Activated naive CD4-positive, alpha-beta T cell treated with Interleukin-2 at 50 U/mL for 16 hours (primary cell): ENCODE results near the gene RERE.
A peak's percentile ranks its signal among the peaks of the same experiment; 100 is the strongest.
"Not testable (repeated sequence)": the region's sequence is repeated elsewhere in the genome, so short reads cannot be mapped to it uniquely, and the experiment has no call there.

ENCODE experiments used
- DNase-seq: peaks from one replicate; pipeline ENCODE4 v3.0.0-alpha.2; 2020

Gene RERE

DNA sequence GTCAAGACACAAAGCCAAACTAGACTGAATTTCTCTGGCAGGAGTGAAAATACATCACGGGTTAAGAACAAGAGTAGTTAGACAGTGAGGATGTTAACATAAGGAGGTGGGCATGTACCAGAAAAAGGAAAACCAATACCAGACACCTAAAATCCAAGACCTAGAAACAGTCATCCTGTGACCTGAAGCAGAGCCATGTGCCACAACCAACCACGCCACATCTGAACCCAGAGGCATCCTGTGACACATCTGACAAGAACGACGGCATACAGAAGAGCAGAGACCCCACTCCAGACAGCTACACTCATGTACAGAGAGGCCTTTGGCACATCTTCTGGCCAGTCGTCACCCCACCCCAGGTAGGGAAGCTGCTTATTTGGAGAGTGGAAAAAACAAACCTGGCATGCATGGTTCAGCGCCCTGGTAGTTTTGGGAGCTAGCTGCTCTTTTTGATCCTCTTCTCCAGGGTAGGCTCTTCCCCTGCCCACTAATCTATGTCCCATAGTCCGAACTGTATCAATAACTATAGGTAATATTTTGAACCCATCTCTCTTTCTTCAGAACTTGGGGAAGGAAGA is 427.4 kb downstream of the RERE start:
- peak; percentile 35 for DNase-seq

DNA sequence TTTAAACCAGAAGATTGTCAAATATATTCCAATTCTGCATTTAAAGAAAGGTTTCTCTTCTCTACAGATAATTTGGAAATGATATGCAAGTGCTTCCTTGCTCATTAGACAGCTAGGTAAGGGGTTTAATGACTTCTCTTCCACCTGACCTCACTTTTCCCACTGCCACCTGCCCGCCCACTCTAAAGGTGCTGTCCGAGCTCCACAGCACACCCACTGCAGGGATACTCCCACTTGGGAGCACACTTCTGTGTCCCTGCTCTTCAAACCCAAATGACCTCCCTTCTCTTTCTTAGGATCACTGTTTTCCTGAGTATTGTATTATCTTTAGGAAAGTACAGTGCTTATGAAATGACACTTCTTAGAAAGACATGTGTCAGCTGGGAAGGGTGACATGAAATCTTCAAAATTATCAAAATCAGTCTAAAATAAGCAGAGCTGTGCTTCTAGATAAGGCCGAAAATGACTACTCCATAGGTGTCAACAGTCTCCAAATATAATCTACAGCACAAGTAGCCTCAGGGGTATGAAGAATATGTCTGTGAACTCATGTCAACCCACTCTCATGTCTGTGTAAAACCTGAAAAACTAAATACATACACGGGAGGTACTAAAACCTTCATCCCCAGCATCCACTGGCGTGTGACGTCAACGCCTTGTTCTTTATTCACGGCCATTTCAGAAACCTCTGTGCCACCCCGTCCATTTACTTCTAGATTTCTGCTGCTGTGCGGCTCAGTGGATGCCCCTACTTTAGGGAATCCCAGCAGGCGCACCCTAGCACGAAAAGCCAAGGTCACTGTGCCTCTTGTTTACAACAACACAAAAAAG is 428.5 kb downstream of the RERE start:
- DNase-seq: no peak

DNA sequence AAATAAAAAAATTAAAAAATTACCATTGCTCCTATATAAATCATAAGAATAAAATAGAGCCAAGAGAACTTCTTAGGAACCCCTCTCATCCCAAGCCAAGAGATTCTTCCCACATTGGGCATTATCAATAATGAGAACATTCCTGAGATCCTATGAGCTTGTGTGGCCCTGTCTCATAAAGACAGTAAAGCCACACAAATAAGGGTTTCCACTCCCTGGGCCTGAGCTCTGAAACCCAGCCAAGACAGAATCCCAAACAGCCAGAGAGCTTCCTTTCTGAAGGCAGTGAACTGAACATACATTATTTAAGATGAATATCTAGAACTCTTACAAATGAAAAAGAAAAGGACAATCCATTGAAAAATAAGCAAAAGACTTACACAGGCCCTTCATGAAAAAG is 431.2 kb downstream of the RERE start:
- DNase-seq: no peak

DNA sequence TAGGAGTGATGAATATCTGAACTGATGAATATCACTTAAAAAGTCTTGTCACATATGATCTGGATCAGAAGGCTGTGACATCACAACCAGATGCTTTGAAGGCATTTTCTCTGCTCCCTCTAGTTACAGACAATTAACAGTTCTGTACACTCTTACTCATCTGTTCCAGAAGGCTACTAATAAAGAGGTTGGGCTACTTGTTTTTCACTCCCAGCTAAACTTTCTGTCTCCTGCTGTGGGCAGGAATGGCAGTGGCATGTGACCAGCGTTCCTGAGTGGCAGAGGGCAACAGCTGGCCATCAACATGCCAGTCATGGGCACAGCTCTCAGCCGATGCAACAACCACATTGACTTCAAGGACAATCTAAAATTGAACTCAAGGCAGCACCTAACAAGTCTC is 432.9 kb downstream of the RERE start:
- no peak for DNase-seq

DNA sequence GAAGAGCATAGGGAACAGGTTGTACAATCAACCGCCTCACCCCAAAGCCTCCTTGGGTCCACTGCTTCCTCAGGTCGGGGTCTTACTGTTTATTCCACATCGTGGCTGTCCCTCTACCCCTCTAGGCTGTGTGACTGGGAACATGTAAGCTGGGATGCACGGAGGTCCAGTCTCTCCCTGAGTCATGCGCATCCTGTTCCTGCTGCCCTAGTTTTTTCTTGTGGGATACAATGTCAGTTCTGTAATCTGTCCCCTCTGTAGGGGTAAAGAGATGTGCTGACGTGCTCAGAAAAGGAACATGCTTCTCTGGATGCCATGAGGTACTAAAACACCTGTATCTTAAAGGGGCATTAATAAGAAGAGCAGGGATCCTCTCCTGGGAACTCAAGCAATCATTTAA is 433.4 kb downstream of the RERE start:
- DNase-seq: no peak

DNA sequence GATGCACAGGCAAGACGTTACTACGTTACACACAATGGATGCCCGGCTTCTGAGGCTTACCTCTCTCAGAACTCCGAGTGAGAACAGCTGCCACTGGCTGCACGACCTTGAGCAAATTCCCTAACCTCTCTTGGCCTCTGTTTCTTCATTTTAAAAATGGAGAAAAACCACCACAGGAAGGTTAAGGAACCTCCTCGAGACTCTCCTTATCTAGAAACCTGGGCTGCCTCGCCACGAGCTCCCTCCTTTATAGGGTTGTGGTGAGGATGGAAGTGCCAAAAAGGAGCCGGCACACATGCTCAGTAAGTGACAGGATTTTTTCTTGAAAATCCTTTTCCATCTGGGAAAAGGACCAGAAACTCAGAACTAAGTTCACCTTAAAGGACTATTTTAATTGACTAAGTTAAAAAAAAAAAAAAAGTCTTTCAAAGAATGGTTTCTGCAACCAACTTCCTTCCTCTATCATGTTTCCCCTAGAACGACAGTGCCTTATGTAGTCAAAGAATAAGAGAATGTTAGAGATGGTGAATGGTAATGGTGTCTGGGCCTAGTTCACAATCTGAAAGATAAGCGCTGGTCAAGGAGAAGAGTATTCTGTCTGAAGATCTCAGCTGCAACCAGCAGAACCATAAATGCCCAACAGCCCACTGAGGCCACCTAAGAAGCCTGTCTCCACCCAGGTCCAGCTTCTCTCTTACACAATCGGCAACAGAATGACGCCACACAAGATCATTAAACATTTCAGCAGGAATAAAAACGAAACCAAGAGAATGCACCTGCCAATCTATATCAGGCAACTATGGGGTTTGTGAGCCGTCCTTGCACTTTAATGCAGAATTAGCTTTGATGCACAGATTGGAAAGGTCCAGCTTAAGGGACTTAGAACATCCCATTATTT is 434.6 kb downstream of the RERE start:
- no peak for DNase-seq

DNA sequence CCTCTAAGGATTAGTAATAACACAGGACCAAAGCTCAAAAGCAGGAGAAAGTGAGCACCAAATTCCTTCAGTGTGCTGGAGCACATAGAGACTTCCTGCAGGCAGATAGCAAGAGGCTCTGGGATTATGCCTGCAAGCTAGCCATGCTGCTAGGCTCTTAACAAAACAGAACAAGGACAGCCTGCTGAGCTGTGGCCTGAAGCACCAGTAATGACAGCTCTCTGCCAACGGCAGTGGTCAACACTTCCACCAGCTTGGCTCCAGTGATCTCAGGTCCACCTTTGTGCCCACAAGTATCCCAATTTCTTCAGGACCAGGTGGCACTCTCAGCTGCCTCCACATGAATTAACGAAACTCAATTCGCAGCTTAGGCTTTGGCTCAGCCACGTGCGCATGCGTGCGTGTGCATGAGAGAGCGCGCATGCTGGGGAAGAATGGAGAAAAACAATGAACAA is 435.4 kb downstream of the RERE start:
- DNase-seq: no peak

DNA sequence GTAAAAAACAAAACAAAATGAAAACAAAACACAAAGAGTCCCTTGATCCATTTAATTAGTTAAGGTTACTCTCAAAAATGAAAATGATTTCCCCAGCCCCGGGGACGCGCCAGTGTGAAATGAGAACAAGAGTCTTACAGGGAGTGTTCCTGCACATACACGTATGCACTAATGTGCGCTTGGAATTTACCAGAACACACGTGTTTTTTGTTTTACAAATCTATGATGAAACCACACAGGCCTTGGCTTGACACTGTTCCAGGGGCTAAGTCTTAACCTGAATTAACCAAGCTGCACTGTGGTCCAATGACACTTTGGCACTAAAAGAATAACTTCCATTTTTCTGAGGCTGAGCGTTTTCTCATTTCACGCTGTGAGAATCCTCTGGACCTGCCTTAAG is 435.8 kb downstream of the RERE start:
- no peak for DNase-seq

DNA sequence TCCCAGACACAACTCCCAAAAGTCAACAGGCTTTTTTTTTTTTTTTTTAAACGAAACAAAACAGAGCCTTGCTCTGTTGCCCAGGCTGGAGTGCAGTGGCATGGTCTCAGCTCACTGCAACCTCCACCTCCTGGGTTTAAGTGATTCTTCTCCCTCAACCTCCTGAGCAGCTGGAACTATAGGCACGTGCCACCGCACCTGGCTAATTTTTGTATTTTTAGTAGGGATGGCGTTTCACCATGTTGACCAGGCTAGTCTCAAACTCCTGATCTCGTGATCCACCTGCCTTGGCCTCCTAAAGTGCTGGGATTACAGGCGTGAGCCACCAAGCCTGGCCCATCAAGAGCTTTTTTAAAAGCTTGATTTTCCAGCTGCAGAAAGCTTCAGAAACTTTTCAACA is 437.1 kb downstream of the RERE start:
- DNase-seq: not testable (repeated sequence)

DNA sequence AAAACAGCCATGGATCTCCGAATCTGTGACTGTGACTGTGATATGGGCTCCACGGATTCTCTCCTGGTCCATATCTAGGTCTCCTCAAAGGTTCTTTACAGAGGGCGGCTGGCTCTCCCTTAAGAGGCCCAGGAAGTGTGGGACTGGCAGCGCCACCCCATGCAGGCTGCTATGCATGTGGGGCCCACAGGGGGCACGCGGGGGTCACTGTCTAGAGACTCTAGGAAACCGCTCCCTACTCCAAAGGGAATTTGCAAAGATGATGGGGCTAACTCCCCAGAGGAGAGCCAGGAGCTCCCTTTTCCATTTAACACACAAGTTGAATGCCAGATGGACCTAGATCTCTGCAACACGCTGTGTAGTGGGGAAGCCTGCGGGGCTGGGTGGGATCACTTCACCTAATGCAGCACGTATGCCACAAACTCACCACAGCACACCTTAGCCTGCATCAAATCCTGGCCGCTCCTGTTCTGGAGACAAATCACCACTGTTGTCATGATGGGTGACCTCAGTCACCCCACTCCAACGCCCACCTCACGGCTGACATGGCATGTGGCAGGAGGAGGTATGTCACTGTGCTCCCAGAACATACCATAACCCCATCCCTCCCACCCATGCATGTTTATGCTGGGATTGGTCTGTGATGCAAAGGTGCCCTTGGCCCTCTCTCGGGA is 437.8 kb downstream of the RERE start:
- DNase-seq: no peak

DNA sequence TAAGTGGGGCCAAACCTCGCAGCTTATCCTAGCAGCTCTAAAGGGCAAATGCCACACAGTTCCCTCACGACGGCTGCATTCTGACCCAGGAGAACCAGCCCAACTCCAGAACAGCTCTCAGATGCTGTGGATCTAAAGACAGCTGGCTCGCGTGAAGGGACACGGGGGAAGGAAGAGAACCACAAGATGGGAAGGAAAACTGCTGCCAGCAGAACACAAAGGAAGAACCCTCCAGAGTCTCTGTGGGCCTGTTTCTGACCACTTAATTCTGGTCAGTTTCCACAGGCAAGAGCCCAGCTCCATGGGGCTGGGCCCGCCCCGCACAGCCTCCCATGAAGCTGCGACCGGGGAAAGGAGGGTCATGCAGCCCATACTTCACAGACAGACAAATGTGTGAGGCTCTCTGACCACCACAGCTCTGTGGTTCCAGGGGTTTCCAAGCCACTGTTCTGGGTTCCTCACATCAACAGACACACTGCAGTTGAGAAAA is 438.4 kb downstream of the RERE start:
- no peak for DNase-seq

DNA sequence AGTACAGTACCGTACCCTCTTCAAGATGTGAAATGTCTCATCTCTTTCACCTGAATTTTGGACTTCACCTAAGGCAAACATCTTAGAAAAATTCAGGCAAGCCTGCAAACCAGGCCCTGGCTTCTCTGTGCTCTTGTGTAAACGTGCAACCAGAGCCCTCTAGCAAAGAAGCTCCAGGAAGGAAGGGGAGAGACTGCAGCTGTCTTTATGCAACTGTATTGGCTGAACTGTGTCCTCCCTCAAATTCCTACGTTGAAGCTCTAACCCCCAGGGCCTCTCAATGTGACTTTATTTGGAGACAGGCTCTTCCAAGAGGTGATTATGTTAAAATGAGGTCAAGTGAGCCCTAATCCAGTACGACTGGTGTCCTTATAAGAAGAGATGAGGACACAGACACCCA is 439.3 kb downstream of the RERE start:
- DNase-seq: no peak

DNA sequence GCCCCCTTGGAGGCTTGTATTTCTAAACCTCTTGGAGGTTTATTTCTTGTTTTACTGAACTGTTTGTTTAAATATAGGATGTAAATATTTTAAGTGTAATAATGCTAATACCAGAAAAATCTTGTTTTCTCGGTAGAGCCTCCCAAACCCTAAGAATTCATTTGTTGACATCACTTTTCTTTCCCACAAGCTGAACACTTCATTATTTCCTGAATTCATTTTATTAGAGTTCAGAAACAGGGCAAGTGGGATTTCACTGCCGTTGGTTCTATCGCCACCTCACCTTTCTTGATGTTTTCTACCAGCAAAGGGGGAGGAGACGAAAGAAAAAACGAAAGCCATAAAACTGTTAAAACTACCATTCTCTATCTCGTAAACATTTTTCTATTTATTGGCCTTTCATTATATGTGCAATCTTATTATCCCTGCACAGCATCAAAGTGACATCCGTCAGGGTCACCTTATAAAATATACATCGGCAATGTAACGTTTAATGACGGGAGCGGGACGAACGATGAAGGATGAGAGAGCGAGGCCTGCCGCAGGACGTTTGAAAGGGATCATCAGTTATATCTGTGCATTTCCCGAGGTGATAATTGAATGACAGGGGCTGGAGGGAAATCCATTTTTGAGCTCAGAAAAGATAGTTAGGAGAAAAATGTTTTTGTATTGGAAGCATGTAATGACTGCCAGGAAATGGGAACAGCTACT is 440.0 kb downstream of the RERE start:
- no peak for DNase-seq

DNA sequence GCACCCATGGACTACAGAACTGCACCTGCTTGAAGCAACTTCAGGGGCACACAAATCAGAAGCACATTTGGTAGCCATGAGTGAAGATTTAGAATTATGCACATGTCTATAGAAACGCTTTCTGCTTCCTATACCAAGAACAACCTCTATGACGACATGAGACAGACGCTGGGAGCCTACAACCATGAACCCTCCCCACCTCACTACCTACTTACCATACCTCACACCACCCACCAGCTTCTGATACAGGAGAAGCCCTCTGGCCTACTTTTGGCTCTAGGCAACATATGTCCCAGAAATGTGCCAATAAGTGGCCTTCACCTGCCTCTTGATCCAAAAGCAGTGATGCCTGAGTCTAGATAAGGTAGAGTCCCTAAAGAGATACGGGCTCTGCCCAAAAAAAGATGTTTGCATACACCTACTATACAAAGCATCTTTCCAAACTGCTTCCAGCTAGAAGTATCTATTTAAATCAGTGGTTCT is 441.0 kb downstream of the RERE start:
- no peak for DNase-seq

DNA sequence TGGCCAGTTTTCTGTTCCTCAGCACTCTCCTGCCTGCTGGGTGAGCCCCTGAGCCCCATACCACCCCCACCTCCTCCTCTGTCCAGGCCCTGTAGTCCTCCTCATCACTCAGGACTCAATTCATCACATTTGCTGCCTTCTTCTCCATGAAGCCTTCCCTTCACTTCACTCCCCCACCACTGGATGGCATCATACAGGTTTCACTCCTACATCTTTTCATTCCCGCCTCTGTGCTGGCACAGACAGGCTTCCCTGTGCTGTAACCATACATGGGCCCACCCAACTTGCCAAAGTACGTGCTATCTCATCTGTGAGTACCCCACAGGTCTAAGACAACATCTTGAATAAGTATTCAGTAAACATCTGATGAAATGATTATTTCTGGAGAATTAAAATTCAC is 442.6 kb downstream of the RERE start:
- DNase-seq: peak; percentile 28

DNA sequence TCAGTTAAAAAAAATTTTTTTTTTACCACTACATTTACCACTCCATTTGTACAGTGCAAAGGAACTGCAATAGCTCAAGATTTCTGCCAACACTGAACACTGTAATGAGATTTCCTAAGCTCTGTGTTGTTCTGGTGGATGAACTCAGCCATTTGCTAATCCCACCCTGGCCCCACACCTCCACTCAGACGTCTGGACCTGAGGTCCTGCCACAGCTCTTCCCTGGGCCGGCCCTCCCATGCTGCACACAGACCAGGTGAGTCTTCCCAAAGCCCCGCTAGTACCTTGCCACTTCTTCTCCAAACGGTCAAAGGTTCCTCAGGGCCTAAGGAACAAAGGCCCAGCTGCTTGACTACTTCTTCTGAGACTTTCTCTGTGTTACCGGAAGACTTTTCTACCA is 443.1 kb downstream of the RERE start:
- no peak for DNase-seq

DNA sequence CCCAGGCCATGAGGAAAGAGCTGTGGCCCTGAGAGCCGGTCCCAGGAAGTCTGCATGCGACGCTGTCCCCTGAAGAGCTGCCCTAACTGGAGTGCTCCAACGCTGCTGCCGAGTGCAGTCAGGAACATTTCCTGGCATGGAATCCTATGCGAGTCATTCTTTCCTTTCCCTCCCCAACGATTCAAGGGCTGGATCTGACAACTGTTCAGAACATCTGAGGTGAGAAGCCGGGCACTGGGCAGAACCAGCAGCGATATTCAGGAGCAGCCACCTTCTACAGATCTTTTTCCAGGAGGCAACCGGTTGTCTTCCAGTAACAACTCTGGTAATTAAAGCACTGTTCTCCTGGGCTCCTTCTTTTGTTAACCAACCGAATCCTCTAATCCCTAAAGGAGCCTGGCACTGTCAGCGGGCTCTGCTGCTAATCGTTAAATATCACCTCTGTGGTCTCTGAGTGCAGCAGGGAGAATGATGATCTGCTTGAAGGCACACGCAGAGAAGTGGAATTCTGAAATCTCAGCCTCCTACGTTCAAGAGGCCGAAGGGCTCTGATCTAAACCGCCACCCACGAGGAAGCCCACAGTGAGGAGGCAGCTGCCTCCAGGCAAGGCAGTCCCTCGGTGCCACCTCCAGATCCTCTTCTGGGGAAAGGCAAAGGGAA is 443.7 kb downstream of the RERE start:
- DNase-seq: no peak

DNA sequence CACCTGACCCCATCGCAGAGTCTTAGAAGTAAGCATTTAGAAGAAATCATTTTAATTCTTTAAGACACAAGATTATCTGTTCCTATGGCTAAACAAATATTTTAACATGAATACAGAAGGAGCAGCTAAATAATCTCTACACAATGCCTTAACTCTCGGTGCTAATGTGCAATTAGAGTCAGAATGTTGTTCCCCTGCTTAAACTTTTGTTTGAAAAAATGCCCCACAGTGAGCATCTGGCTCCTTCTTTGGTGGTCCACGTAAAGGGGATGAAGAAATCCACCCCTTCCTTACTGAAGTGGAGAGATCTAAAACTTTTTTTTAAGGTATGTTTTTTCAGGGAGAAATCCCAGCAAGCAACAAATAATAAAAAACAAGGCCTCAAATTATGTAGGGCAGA is 444.3 kb downstream of the RERE start:
- no peak for DNase-seq

DNA sequence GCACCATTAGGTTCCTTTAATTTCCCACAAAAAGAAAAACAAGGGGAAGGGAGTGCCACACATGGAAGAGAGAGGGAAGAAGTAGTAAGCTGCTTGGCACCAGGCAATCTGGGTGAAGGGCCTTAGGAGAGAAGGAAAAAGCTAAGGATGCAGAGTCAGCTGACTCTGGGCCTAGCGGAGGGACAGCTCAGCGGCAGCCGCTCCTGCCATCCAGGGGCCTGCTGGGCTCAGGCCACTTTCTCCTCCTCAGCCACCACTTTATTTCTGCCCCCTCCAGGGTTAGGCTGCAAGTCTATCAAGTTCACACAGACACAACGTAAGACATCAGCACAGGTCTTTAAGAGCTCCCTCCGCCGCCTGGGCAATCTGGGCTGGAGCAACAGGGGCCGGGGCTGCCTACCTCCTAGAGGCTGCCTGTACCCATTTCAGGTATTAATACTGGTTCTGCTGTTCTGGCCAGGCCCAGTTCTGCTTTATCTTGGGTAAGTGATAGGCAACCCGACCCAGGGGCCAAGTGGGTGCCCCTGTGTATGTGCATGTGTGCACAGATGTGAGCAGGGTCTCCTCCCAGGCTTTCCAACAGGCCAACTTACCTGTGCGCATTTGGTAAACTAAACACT is 446.0 kb downstream of the RERE start:
- no peak for DNase-seq

DNA sequence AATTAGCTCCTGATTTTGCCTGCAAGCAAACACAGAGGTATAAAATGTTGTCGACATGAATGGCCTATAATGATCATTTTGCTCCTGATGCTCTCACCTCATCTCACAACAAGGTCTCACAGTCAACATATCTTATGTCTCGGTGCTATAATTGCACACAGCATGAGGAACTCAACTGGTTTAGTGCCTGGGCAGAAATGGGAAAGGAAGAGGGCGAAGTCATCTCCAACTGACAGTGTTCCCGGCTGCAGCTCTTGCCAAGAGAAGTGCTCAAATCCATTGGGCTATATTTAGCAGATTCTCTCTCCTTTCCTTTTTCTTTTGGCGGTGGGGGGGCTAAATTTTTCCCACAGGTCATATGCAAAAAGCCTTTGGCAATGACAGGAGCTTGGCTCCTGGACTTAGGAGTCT is 446.5 kb downstream of the RERE start:
- no peak for DNase-seq
